Heart left ventricle (tissue), 16 donors: ENCODE results near the gene SARM1. TPM values are rescaled to one million over a fixed set of nuclear protein-coding genes. Genes with fewer than 3 reads are reported as not detected.

Experiments
- ATAC-seq, 4 donors: fragments of 200-7000 bp; cut with Tn5 transposase; one replicate each; pipeline ENCODE4 v1.9.1; 2020 to 2022; ENCODE audit warnings: moderate library complexity in 4 of 4, mild to moderate bottlenecking in 3 of 4, moderate number of reproducible peaks in 1 of 4
- DNase-seq, 5 donors: peaks; one replicate each; pipeline ENCODE4 v3.0.0-alpha.2; 2020
- H3K27ac ChIP-seq, 12 donors: fragments of 200-600 bp; sonication (generic) in 4 of 12; one replicate each; pipeline versions ENCODE4 v1.5.0 to v1.8.0; 2016 to 2022; ENCODE audit warnings: mild to moderate bottlenecking in 2 of 12
- H3K27me3 ChIP-seq, 9 donors: fragments of 200-600 bp; sonication (generic) in 2 of 9; one replicate each; pipeline versions ENCODE4 v1.5.1 to v1.8.0; 2016 to 2022; ENCODE audit warnings: mild to moderate bottlenecking in 3 of 9
- H3K36me3 ChIP-seq, 9 donors: fragments of 200-600 bp; sonication (generic) in 2 of 9; one replicate each; pipeline versions ENCODE4 v1.5.0 to v1.8.0; 2018 to 2022; ENCODE audit warnings: mild to moderate bottlenecking in 2 of 9
- H3K4me1 ChIP-seq, 12 donors: fragments of 200-600 bp; sonication (generic) in 4 of 12; one replicate each; pipeline versions ENCODE4 v1.5.0 to v1.8.0; 2016 to 2022; ENCODE audit warnings: mild to moderate bottlenecking in 3 of 12
- H3K4me3 ChIP-seq, 12 donors: fragments of 200-600 bp; sonication (generic) in 4 of 12; one replicate each; pipeline versions ENCODE4 v1.5.0 to v1.8.0; 2017 to 2022; ENCODE audit warnings: mild to moderate bottlenecking in 9 of 12, moderate library complexity in 4 of 12
- H3K9me3 ChIP-seq, 12 donors: fragments of 200-600 bp; sonication (generic) in 4 of 12; one replicate each; pipeline versions ENCODE4 v1.5.0 to v1.8.0; 2016 to 2022; ENCODE audit warnings: mild to moderate bottlenecking in 1 of 12
- CTCF ChIP-seq, 12 donors: fragments of 200-600 bp; sonication (generic) in 4 of 12; IDR thresholded peaks; one replicate each; pipeline versions ENCODE4 v1.5.0 to v1.8.0; 2018 to 2022; ENCODE audit warnings: antibody characterized with exemption in 12 of 12, mild to moderate bottlenecking in 5 of 12
- POLR2A ChIP-seq, 2 donors: fragments of 450-650 bp; IDR thresholded peaks; one replicate each; pipeline ENCODE4 v1.6.1; 2017; ENCODE audit warnings: antibody characterized with exemption in 2 of 2, mild to moderate bottlenecking in 2 of 2, moderate library complexity in 2 of 2
- WGBS, 4 donors: extraction: QIAGEN DNeasy Blood & Tissue Kit in 2 of 4; methylation state at CpG; one replicate each; pipeline versions ENCODE4 v1.1.5 to v1.1.7; 2013 to 2018; 5-methylcytosine and 5-hydroxymethylcytosine counted together
- intact Hi-C, 10 donors: fragments of 100-400 bp; cut with DNase I; formaldehyde crosslinking; loops; one replicate each; pipeline versions ENCODE4 v1.11.1 to v1.14.2; 2022
- polyA plus RNA-seq, 2 donors: library from polyadenylated mRNA; stranded (reverse); fragments of 200-250 nt; gene quantifications; one replicate each; pipeline ENCODE4 v1.2.3, GENCODE V29; 2013
- total RNA-seq, 9 donors: library from RNA; depleted of rRNA in 2 of 9; stranded (reverse); fragments of >200 nt in 2 of 9; fragmentation: NEBNext Ultra II Directional in 3 of 9; extraction: Animal tissue kit (Norgen Biotek cat#: 25700) in 3 of 9; gene quantifications; one replicate each; pipeline versions ENCODE4 v1.1.0 to v1.2.4, GENCODE V29; 2016 to 2023
- donor health status: ischemic (EF 13 %, LVEDD 7.1; RV severe dilation, severe dysfunction).
- donor health status: healthy with polysubstance abuse.
- donor health status: DM: no; HTN: yes; CAD: no.
- donor health status: DM: no; HTN: no; CAD: no.
- donor health status: ischemic (EF 25% LVEDD 6.9; RV normal size, moderate dysfunction).
- donor health status: ischemic (EF 25% LVEDD 5.7; RV mildly dilated, moderate dysfunction).
- donor health status: healthy.
- donor health status: DM: yes; HTN: yes; CAD: no.
- donor health status: ischemic (EF 35%, LVEDD 5.7; RV mildly dilated, moderate dysfunction).
- donor health status: nonischemic (EF 11% LVEDD 7.7; RV severe dilation, severe dysfunction).
- donor health status: DM: yes; HTN: yes; CAD: no.
- donor health status: PGD.
- donor health status: ischemic (EF 29% LVEDD 5.4; RV normal size, mild dysfunction).
- donor health status: nonischemic (EF 23%, LVEDD 6.1; RV moderate dilation, normal function).

The SARM1 gene
- total and polyA plus RNA-seq, 11 donors, result 3.7 to 11.3 (median 7.6) TPM

GRCh38 chr17:28405632-28406472, 34.4 kb downstream of the SARM1 start, which contains the start of gene SLC46A1:
Gene SLC46A1 (minus strand): TSS chr17:28406212. CDS start chr17:28406114, 98 bp downstream.
- ATAC-seq (peak in 3 of 4 donors; percentile 68 to 87 (median 81)), DNase-seq (peak; percentile 59 to 83 (median 67))
- no peak for TF ChIP-seq CTCF (IDR thresholded peaks at IDR 0.05)
- TF ChIP-seq POLR2A (IDR thresholded peaks at IDR 0.05), result peak in 1 of 2 donors; percentile 12
- H3K9me3 ChIP-seq, result no peaks in the 10 kb centered on the region
- intact Hi-C loops, result no loop called here
- WGBS, 4 donors, result 1 to 2% (median 1%) methylated on average over 52 to 70 of the region's 70 CpGs
- H3K27ac ChIP-seq, result peak within 1 kb of the TSS in 9 of 12 donors; percentile 9 to 71 (median 42)
- H3K4me1 ChIP-seq, result peaks cover 0 to 53% (median 9%) of the 10 kb centered on the region in 12 donors
- peaks cover 0 to 23% (median 7%) of the 10 kb centered on the region in 9 donors for H3K36me3 ChIP-seq
- peak within 1 kb of the TSS; percentile 58 to 88 (median 70) for H3K4me3 ChIP-seq
- no peaks in the 10 kb centered on the region for H3K27me3 ChIP-seq

- peaks cover 0 to 19% (median 7%) of the 10 kb centered on the region in 9 donors for H3K36me3 ChIP-seq
- peaks cover 0 to 47% (median 9%) of the 10 kb centered on the region in 12 donors for H3K4me1 ChIP-seq
- intact Hi-C loops, result no loop called here
- TF ChIP-seq CTCF (IDR thresholded peaks at IDR 0.05) (no peak), POLR2A (IDR thresholded peaks at IDR 0.05) (no peak)
- DNase-seq (no peak), ATAC-seq (peak in 2 of 4 donors; percentile 5 to 24)
- H3K27me3 ChIP-seq, result no peaks in the 10 kb centered on the region
- no peaks in the 10 kb centered on the region for H3K9me3 ChIP-seq
- H3K4me3 ChIP-seq, result peak overlapping the region; percentile 58 to 88 (median 70)
- H3K27ac ChIP-seq, result peak overlapping the region in 4 of 12 donors; percentile 39 to 71 (median 48)
- 18 to 24% (median 22%) methylated on average over 9 of the region's 9 CpGs for WGBS, 4 donors
Observed at GRCh38 chr17:28406473-28406814, 35.0 kb downstream of the SARM1 start.

GRCh38 chr17:28407130-28407973, 35.9 kb downstream of the SARM1 start:
- no peaks in the 10 kb centered on the region for H3K9me3 ChIP-seq
- no peak overlapping the region for H3K27ac ChIP-seq
- intact Hi-C loops, result no loop called here
- TF ChIP-seq POLR2A (IDR thresholded peaks at IDR 0.05) (no peak), CTCF (IDR thresholded peaks at IDR 0.05) (no peak)
- no peaks in the 10 kb centered on the region for H3K27me3 ChIP-seq
- 79 to 91% (median 80%) methylated on average over 5 of the region's 5 CpGs for WGBS, 4 donors
- DNase-seq, result no peak
- H3K4me1 ChIP-seq, result peaks cover 0 to 38% (median 9%) of the 10 kb centered on the region in 12 donors
- peaks cover 0 to 10% (median under 1%) of the 10 kb centered on the region in 9 donors for H3K36me3 ChIP-seq
- no peak overlapping the region for H3K4me3 ChIP-seq
- ATAC-seq, result no peak

GRCh38 chr17:28407974-28408306, 36.4 kb downstream of the SARM1 start:
- ATAC-seq, result no peak
- Histone ChIP-seq H3K9me3 (no peaks in the 10 kb centered on the region), H3K27ac (no peak overlapping the region), H3K27me3 (no peaks in the 10 kb centered on the region), H3K4me3 (no peak overlapping the region), H3K36me3 (peaks cover 0 to 4% (median 0%) of the 10 kb centered on the region in 9 donors), H3K4me1 (peaks cover 0 to 32% (median 9%) of the 10 kb centered on the region in 12 donors)
- 74 to 94% (median 86%) methylated on average over 1 of the region's 1 CpG for WGBS, 4 donors
- intact Hi-C loops, result no loop called here
- no peak for TF ChIP-seq CTCF (IDR thresholded peaks at IDR 0.05)
- TF ChIP-seq POLR2A (IDR thresholded peaks at IDR 0.05), result no peak
- no peak for DNase-seq
